Esophagus (tissue), 2 donors: ENCODE results near the gene WDTC1. TPM values are rescaled to one million over a fixed set of nuclear protein-coding genes. Genes with fewer than 3 reads are reported as not detected.

Source experiments
- H3K27ac ChIP-seq, 2 donors: one replicate each; pipeline ENCODE4 v1.5.1; 2013; ENCODE audit warnings: low read depth in 2 of 2, mild to moderate bottlenecking in 2 of 2, inconsistent platforms in 1 of 2, low read length in 1 of 2, moderate library complexity in 1 of 2
- H3K27me3 ChIP-seq, 2 donors: one replicate each; pipeline ENCODE4 v1.6.1; 2013; ENCODE audit warnings: low read length in 2 of 2, control low read depth in 1 of 2, mild to moderate bottlenecking in 1 of 2; ENCODE audit not compliant: insufficient read depth in 2 of 2, control insufficient read depth in 1 of 2
- H3K36me3 ChIP-seq, 2 donors: one replicate each; pipeline ENCODE4 v1.6.1; 2013; ENCODE audit warnings: low read length in 1 of 2; ENCODE audit not compliant: control insufficient read depth in 2 of 2, insufficient read depth in 2 of 2
- H3K4me1 ChIP-seq, 2 donors: one replicate each; pipeline ENCODE4 v1.6.1; 2013; ENCODE audit warnings: low read length in 1 of 2; ENCODE audit not compliant: control insufficient read depth in 2 of 2, insufficient read depth in 2 of 2
- H3K4me3 ChIP-seq, 2 donors: one replicate each; pipeline ENCODE4 v1.5.1; 2013; ENCODE audit warnings: low read length in 2 of 2, mild to moderate bottlenecking in 2 of 2, low read depth in 1 of 2, moderate library complexity in 1 of 2
- H3K9me3 ChIP-seq, 2 donors: one replicate each; pipeline ENCODE4 v1.6.1; 2013; ENCODE audit warnings: mild to moderate bottlenecking in 2 of 2, low read depth in 1 of 2, low read length in 1 of 2, moderate library complexity in 1 of 2; ENCODE audit not compliant: control insufficient read depth in 2 of 2, insufficient read depth in 1 of 2
- WGBS, 2 donors: extraction: QIAGEN DNeasy Blood & Tissue Kit; methylation state at CpG; one replicate each; pipeline ENCODE4 v1.1.7; 2013; 5-methylcytosine and 5-hydroxymethylcytosine counted together
- polyA plus RNA-seq, 2 donors: library from polyadenylated mRNA; stranded (reverse); fragments of 200-250 nt; gene quantifications; one replicate each; pipeline ENCODE4 v1.2.3, GENCODE V29; 2013
- donor health status: healthy with polysubstance abuse.
- donor health status: Bipolar disorder and iron deficiency.

WDTC1 gene
- polyA plus RNA-seq, 2 donors: 9.8 to 10.0 TPM

DNA sequence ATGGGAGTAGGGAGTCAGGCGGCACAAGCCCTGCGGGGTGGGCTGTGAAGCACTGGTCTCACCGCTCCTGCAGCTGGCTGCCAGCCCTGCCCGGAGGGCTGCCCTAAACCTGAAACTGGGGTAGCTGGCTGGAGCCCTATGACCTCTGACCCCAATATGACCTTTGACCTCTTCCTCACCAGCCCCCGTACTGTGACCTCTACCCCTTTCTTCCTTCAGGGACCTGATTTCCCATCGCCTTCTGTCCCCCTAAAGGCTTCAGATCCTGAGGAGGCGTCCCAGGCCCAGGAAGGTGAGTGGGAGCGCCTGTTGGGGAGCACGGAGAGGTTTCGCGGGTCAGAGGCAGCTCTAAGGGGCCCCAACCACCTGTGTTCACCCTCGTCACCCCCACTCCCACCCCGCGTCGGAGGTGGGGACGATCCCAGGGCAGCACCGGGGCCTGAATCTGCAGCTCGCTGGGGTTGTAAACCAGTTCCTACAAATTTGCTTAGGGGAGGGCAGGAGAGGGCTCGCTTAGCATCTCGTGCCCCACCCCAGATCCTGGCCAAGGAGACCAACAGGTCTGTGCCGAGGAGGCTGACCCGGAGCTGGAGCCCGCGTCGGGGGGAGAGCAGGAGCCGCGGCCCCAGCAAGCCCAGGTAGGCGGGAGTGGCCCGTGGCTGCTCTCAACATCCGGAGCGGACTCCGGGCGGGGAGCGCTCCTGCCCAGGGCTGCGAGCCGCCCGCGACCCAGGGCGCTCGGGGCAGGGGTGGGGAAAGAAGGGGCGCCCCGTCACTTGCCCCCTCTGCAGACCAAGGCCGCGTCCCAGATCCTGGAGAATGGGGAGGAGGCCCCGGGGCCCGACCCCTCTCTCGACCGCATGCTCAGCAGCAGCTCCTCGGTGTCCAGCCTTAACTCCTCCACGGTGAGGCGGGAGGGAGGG lies 114.7 kb downstream of the WDTC1 start:
- H3K27me3 ChIP-seq: no peaks in the 10 kb centered on the region
- H3K27ac ChIP-seq: peak overlapping the region; percentile 79 to 94
- WGBS, 2 donors: 19 to 22% methylated on average over 40 to 51 of the region's 51 CpGs
- H3K4me3 ChIP-seq: peak overlapping the region; percentile 29 to 30
- H3K36me3 ChIP-seq: peaks cover 0 to 37% of the 10 kb centered on the region in 2 donors
- H3K9me3 ChIP-seq: no peaks in the 10 kb centered on the region
- peaks cover 0 to 34% of the 10 kb centered on the region in 2 donors for H3K4me1 ChIP-seq

DNA sequence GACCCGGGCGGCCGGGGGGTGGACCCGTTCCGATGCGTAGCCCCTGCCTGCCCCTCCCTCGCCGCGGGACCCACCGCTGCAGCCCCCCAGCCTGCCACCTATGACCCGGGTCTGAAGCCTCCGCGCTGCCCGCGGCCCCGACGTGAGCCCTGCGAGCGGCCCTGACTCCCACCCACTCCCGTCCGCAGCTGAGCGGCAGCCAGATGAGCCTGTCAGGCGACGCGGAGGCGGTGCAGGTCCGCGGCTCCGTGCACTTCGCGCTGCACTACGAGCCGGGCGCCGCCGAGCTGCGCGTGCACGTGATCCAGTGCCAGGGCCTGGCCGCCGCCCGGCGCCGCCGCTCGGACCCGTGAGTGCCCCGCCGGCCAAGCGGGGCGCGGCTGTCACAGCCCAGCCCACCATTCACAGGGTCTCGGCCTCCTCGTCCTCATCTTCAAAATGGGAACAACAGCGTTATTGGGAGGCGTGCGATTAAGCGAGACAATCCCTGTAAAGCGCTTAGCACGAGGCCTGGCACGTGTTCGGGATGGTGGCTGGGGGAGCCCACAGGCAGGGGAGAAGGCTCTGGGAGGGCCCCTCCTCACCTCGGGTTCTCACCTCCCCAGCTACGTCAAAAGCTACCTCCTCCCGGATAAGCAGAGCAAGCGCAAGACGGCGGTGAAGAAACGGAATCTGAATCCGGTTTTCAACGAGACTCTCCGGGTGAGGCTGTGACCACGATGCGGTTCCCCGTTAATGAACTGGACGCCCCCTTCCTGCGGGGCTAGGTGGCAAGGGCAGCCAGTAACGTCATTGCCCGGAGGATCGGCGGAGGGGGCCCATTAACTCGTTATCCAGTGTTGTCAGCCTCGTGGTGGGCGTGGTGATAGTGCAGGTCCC lies 115.6 kb downstream of the WDTC1 start:
- peaks cover 0 to 32% of the 10 kb centered on the region in 2 donors for H3K4me1 ChIP-seq
- peak overlapping the region; percentile 79 to 94 for H3K27ac ChIP-seq
- no peaks in the 10 kb centered on the region for H3K9me3 ChIP-seq
- H3K36me3 ChIP-seq: peaks cover 0 to 35% of the 10 kb centered on the region in 2 donors
- no peaks in the 10 kb centered on the region for H3K27me3 ChIP-seq
- WGBS, 2 donors: 27% methylated on average over 82 to 84 of the region's 84 CpGs
- H3K4me3 ChIP-seq: peak overlapping the region; percentile 29 to 30

DNA sequence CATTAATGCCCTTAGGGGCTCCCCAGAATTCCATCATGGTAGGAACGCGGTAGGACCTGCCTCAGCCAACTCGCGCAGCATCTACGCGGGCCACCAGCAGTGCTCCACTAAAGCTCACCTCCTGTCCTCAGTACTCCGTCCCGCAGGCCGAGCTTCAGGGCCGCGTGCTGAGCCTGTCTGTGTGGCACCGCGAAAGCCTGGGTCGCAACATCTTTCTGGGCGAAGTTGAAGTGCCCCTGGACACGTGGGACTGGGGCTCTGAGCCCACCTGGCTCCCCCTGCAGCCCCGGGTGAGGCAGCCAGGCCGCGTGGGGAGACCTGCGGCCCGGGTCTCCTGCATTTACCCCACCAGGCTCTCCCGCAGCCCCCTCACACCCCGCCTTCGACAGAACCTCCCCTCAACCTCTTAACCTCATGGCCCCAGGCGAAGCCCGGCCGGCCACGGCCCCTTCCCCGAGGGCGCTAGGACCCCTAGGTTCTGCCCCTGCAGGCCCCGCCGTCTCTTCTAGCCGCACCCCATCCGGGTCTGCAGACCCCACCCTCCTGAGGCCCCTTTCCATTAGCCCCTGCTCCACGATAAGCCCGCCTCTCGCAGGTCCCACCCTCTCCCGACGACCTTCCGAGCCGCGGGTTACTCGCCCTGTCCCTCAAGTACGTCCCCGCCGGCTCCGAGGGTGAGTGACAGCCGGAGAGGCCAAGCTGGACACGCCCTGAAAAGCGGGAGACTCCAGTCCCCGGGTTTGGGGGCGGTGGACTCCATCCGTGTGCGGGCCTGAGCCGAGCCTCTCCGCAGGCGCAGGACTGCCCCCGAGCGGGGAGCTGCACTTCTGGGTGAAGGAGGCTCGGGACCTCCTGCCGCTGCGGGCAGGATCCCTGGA lies 116.5 kb downstream of the WDTC1 start:
- H3K27ac ChIP-seq: peak overlapping the region; percentile 79 to 94
- H3K9me3 ChIP-seq: no peaks in the 10 kb centered on the region
- H3K27me3 ChIP-seq: no peaks in the 10 kb centered on the region
- peaks cover 0 to 29% of the 10 kb centered on the region in 2 donors for H3K4me1 ChIP-seq
- H3K36me3 ChIP-seq: peaks cover 0 to 41% of the 10 kb centered on the region in 2 donors
- no peak overlapping the region for H3K4me3 ChIP-seq
- WGBS, 2 donors: 40 to 42% methylated on average over 59 to 62 of the region's 62 CpGs

DNA sequence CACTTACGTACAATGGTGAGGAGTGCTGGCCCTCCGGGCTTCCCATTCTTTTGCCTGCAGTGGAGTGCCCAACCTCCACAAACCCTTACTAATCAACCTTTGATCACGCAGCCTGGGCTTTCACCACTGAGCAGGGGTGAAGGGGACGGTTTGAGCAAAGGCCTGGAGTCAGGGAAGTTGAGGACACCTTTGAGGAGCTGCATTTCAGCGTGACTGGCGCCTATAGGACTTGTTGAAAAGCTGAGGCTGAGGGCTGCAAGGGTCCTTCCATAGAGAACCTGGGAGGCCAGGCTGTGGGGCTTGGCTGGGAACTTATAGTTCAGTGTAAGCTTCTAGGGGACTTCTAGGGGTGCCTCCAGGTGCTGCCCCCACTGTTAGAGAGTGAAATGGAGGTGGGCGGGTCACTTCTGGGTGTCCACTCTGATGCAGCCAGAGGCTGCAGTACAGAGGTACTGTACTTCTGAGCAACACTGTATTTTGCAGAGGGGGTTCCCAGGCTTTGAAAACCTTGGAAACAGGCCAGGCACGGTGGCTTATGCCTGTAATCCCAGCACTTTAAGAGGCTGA lies 117.2 kb downstream of the WDTC1 start:
- H3K4me3 ChIP-seq: no peak overlapping the region
- 49 to 60% methylated on average over 8 of the region's 8 CpGs for WGBS, 2 donors
- peak overlapping the region; percentile 17 to 66 for H3K27ac ChIP-seq
- H3K4me1 ChIP-seq: peaks cover under 1 to 29% of the 10 kb centered on the region in 2 donors
- H3K27me3 ChIP-seq: no peaks in the 10 kb centered on the region
- H3K36me3 ChIP-seq: peaks cover 4 to 43% of the 10 kb centered on the region in 2 donors
- no peaks in the 10 kb centered on the region for H3K9me3 ChIP-seq

DNA sequence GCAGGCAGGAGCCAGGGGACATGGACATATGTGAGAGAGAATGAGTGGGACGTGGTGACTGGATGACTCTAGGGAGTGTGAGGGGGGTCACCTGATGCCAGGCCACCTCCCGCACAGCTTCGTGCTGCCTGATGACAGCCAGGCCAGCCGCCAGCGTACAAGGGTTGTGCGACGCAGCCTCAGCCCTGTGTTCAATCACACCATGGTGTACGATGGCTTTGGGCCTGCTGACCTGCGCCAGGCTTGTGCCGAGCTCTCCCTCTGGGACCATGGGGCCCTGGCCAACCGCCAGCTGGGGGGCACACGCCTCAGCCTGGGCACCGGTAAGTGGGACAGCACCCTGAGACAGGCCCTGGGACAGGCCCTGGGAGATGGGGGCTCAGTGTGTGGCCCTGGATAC lies 118.7 kb downstream of the WDTC1 start:
- peaks cover 3 to 37% of the 10 kb centered on the region in 2 donors for H3K4me1 ChIP-seq
- WGBS, 2 donors: 79 to 80% methylated on average over 13 of the region's 13 CpGs

DNA sequence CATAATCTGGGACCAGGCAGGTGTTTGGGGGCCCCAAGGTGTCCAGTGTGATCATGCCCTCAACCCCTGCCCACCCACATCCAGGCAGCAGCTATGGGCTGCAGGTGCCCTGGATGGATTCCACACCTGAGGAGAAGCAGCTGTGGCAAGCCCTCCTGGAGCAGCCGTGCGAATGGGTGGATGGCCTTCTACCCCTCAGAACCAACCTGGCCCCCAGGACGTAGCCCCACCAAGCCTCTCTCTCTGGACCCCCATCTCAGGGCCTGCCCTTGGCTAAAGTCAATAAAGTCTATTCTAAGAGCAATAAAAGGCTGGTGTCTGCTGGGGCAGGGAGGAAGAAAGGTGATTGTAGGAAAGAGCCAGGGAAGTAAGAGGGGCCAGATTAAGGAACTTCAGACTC lies 119.2 kb downstream of the WDTC1 start:
- H3K27me3 ChIP-seq: no peaks in the 10 kb centered on the region
- no peaks in the 10 kb centered on the region for H3K9me3 ChIP-seq
- 80 to 91% methylated on average over 3 of the region's 3 CpGs for WGBS, 2 donors
- peaks cover 8 to 53% of the 10 kb centered on the region in 2 donors for H3K36me3 ChIP-seq
- no peak overlapping the region for H3K4me3 ChIP-seq
- H3K4me1 ChIP-seq: peaks cover 3 to 39% of the 10 kb centered on the region in 2 donors
- H3K27ac ChIP-seq: no peak overlapping the region

More for the DNA sequence above, 118.7 kb downstream of the WDTC1 start:
- H3K27me3 ChIP-seq: no peaks in the 10 kb centered on the region
- H3K4me3 ChIP-seq: no peak overlapping the region
- no peak overlapping the region for H3K27ac ChIP-seq
- H3K36me3 ChIP-seq: peaks cover 4 to 48% of the 10 kb centered on the region in 2 donors
- H3K9me3 ChIP-seq: no peaks in the 10 kb centered on the region

DNA sequence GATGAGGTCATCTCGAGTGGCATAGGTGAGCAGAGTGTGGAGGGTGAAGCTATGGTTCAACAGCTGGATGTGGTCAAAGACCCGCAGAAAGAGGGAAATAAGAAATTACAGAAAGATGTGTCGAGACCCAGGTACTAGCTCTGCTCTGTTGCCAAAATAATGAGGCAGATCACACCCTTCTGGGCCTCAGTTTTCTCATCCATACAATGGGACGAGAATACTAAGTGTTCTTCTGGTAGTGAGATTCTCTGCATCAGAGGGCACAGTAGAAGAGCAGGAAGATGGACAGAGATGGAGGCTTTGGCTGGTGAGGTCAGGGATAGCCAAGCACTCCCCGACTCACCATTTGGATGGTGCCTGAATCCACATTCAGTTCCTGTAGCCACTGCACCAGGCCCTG lies 121.3 kb downstream of the WDTC1 start:
- Histone ChIP-seq H3K9me3 (no peaks in the 10 kb centered on the region), H3K27me3 (no peaks in the 10 kb centered on the region), H3K4me1 (peaks cover 3 to 20% of the 10 kb centered on the region in 2 donors), H3K27ac (peak overlapping the region in 1 of 2 donors; percentile 34), H3K4me3 (no peak overlapping the region), H3K36me3 (peaks cover 15 to 54% of the 10 kb centered on the region in 2 donors)
- WGBS, 2 donors: 87 to 88% methylated on average over 5 of the region's 5 CpGs

DNA sequence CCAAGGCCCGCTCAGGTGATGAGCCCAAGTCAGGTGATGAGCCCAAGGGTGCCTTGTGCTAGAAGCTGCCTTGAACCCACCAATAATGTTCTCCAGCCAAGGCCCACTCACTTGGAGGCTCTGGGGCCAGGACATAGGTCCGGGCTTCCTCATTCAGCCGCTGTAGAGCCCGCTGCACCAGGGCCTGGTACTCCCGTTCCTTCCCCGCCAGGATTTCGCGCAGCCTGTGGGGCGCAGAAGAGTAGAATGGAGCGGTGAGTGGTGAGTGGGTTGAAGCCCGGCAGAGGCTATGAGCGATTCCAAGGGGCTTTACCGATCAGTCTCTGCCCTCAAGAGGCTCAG lies 121.8 kb downstream of the WDTC1 start:
- 80 to 81% methylated on average over 13 of the region's 13 CpGs for WGBS, 2 donors
- Histone ChIP-seq H3K36me3 (peaks cover 17 to 56% of the 10 kb centered on the region in 2 donors), H3K4me3 (no peak overlapping the region)

More for the DNA sequence above, 121.8 kb downstream of the WDTC1 start:
- Histone ChIP-seq H3K4me1 (peaks cover 3 to 15% of the 10 kb centered on the region in 2 donors), H3K27ac (peak overlapping the region; percentile 53 to 71), H3K9me3 (no peaks in the 10 kb centered on the region), H3K27me3 (no peaks in the 10 kb centered on the region)
